HL-60 (cell line): Measurements from ENCODE around the gene SLC9A1.

Source experiments
- DNase-seq, 2 experiments: peaks; one replicate each; pipeline ENCODE4 v3.0.0-alpha.2; 2010 to 2020; ENCODE audit warnings: low read depth in 1 of 2, low spot score in 1 of 2
- H3K27ac ChIP-seq: fragments of 250-450 bp; sonication (Bioruptor Pico); replicated peaks from 2 replicates; pipeline ENCODE4 v1.5.1; 2020; ENCODE audit warnings: mild to moderate bottlenecking, moderate library complexity
- H3K27me3 ChIP-seq: fragments of 250-450 bp; sonication (Bioruptor Pico); 2 replicates; pipeline ENCODE4 v1.5.1; 2021; ENCODE audit warnings: mild to moderate bottlenecking, moderate library complexity; ENCODE audit not compliant: insufficient read depth, poor library complexity, severe bottlenecking
- H3K4me3 ChIP-seq: replicated peaks from 2 replicates; pipeline ENCODE4 v1.5.1; 2011; ENCODE audit warnings: mild to moderate bottlenecking, control low read depth, low read length; ENCODE audit not compliant: insufficient read depth
- CTCF ChIP-seq: IDR thresholded peaks from one replicate; pipeline ENCODE4 v1.5.1; 2011; ENCODE audit warnings: low read length, control low read depth, inconsistent platforms; ENCODE audit not compliant: insufficient read depth
- GABPA ChIP-seq: IDR thresholded peaks from 2 replicates; pipeline ENCODE4 v1.6.1; 2012; ENCODE audit warnings: low read depth
- POLR2AphosphoS5 ChIP-seq: IDR thresholded peaks from 2 replicates; pipeline ENCODE4 v1.6.1; 2012; ENCODE audit warnings: low read depth
- SPI1 ChIP-seq: IDR thresholded peaks from 2 replicates; pipeline ENCODE4 v1.6.1; 2012; ENCODE audit warnings: low read depth, mild to moderate bottlenecking, borderline replicate concordance
- TF ChIP-seq, protein P1 (sequence below): IDR thresholded peaks from 2 replicates; pipeline ENCODE4 v1.6.1; 2012; ENCODE audit warnings: low read depth; ENCODE audit not compliant: insufficient replicate concordance

Gene SLC9A1

GRCh38 chr1:27068922-27069321 is 86.0 kb downstream of the SLC9A1 start:
- no peak overlapping the region for H3K4me3 ChIP-seq
- no peak for TF ChIP-seq GABPA
- TF ChIP-seq CTCF = no peak
- no peak for TF ChIP-seq SPI1
- TF ChIP-seq, protein P1, sequence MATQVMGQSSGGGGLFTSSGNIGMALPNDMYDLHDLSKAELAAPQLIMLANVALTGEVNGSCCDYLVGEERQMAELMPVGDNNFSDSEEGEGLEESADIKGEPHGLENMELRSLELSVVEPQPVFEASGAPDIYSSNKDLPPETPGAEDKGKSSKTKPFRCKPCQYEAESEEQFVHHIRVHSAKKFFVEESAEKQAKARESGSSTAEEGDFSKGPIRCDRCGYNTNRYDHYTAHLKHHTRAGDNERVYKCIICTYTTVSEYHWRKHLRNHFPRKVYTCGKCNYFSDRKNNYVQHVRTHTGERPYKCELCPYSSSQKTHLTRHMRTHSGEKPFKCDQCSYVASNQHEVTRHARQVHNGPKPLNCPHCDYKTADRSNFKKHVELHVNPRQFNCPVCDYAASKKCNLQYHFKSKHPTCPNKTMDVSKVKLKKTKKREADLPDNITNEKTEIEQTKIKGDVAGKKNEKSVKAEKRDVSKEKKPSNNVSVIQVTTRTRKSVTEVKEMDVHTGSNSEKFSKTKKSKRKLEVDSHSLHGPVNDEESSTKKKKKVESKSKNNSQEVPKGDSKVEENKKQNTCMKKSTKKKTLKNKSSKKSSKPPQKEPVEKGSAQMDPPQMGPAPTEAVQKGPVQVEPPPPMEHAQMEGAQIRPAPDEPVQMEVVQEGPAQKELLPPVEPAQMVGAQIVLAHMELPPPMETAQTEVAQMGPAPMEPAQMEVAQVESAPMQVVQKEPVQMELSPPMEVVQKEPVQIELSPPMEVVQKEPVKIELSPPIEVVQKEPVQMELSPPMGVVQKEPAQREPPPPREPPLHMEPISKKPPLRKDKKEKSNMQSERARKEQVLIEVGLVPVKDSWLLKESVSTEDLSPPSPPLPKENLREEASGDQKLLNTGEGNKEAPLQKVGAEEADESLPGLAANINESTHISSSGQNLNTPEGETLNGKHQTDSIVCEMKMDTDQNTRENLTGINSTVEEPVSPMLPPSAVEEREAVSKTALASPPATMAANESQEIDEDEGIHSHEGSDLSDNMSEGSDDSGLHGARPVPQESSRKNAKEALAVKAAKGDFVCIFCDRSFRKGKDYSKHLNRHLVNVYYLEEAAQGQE = no peak
- TF ChIP-seq POLR2AphosphoS5 = no peak
- no peaks in the 10 kb centered on the region for H3K27me3 ChIP-seq
- no peak for DNase-seq
- no peak overlapping the region for H3K27ac ChIP-seq

GRCh38 chr1:27065999-27066630 is 88.8 kb downstream of the SLC9A1 start:
- Histone ChIP-seq H3K27ac (no peak overlapping the region), H3K4me3 (no peak overlapping the region), H3K27me3 (no peaks in the 10 kb centered on the region)
- TF ChIP-seq CTCF = no peak
- TF ChIP-seq, protein P1 = no peak
- TF ChIP-seq GABPA = no peak
- TF ChIP-seq POLR2AphosphoS5 = no peak
- no peak for TF ChIP-seq SPI1
- no peak for DNase-seq

DNA sequence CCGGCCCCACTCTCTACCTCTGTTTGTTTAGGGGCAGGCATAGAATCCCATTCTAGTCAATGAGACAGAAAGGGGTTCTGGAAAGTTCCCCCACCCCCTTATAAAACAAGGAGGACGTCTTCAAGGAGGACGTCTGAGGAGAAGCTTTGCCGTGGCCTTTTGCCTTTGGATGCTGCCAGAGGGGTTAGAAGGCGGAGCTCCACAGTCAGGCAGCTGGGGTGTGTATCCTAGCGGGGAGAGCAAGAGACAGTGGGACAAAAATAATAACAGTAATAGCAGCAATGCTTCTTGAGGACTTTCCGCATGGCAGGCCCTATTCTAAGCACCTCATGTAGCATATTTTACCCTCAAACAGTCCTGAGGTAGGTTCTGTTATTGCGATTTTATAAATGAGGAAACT is 94.0 kb downstream of the SLC9A1 start:
- TF ChIP-seq POLR2AphosphoS5 = no peak
- TF ChIP-seq GABPA = no peak
- TF ChIP-seq CTCF = no peak
- no peak for TF ChIP-seq SPI1
- TF ChIP-seq, protein P1 = no peak
- no peak for DNase-seq
- Histone ChIP-seq H3K27me3 (no peaks in the 10 kb centered on the region), H3K27ac (no peak overlapping the region), H3K4me3 (no peak overlapping the region)
